Esophagus (tissue), 2 donors: ENCODE results near the gene PPP1R3G. TPM values are rescaled to one million over a fixed set of nuclear protein-coding genes. Genes with fewer than 3 reads are reported as not detected.
A peak's percentile ranks its signal among the peaks of the same experiment; 100 is the strongest.

Experiments used
- H3K27ac ChIP-seq, 2 donors: one replicate each; pipeline ENCODE4 v1.5.1; 2013; ENCODE audit warnings: low read depth in 2 of 2, mild to moderate bottlenecking in 2 of 2, inconsistent platforms in 1 of 2, low read length in 1 of 2, moderate library complexity in 1 of 2
- H3K27me3 ChIP-seq, 2 donors: one replicate each; pipeline ENCODE4 v1.6.1; 2013; ENCODE audit warnings: low read length in 2 of 2, control low read depth in 1 of 2, mild to moderate bottlenecking in 1 of 2; ENCODE audit not compliant: insufficient read depth in 2 of 2, control insufficient read depth in 1 of 2
- H3K36me3 ChIP-seq, 2 donors: one replicate each; pipeline ENCODE4 v1.6.1; 2013; ENCODE audit warnings: low read length in 1 of 2; ENCODE audit not compliant: control insufficient read depth in 2 of 2, insufficient read depth in 2 of 2
- H3K4me1 ChIP-seq, 2 donors: one replicate each; pipeline ENCODE4 v1.6.1; 2013; ENCODE audit warnings: low read length in 1 of 2; ENCODE audit not compliant: control insufficient read depth in 2 of 2, insufficient read depth in 2 of 2
- H3K4me3 ChIP-seq, 2 donors: one replicate each; pipeline ENCODE4 v1.5.1; 2013; ENCODE audit warnings: low read length in 2 of 2, mild to moderate bottlenecking in 2 of 2, low read depth in 1 of 2, moderate library complexity in 1 of 2
- H3K9me3 ChIP-seq, 2 donors: one replicate each; pipeline ENCODE4 v1.6.1; 2013; ENCODE audit warnings: mild to moderate bottlenecking in 2 of 2, low read depth in 1 of 2, low read length in 1 of 2, moderate library complexity in 1 of 2; ENCODE audit not compliant: control insufficient read depth in 2 of 2, insufficient read depth in 1 of 2
- WGBS, 2 donors: extraction: QIAGEN DNeasy Blood & Tissue Kit; methylation state at CpG; one replicate each; pipeline ENCODE4 v1.1.7; 2013; 5-methylcytosine and 5-hydroxymethylcytosine counted together
- polyA plus RNA-seq, 2 donors: library from polyadenylated mRNA; stranded (reverse); fragments of 200-250 nt; gene quantifications; one replicate each; pipeline ENCODE4 v1.2.3, GENCODE V29; 2013
- donor health status: healthy with polysubstance abuse.
- donor health status: Bipolar disorder and iron deficiency.

The PPP1R3G gene
- 1 to 10 TPM in 1 of 2 donors, under 1 TPM in 1; 0.92 to 2.2 TPM for polyA plus RNA-seq

DNA sequence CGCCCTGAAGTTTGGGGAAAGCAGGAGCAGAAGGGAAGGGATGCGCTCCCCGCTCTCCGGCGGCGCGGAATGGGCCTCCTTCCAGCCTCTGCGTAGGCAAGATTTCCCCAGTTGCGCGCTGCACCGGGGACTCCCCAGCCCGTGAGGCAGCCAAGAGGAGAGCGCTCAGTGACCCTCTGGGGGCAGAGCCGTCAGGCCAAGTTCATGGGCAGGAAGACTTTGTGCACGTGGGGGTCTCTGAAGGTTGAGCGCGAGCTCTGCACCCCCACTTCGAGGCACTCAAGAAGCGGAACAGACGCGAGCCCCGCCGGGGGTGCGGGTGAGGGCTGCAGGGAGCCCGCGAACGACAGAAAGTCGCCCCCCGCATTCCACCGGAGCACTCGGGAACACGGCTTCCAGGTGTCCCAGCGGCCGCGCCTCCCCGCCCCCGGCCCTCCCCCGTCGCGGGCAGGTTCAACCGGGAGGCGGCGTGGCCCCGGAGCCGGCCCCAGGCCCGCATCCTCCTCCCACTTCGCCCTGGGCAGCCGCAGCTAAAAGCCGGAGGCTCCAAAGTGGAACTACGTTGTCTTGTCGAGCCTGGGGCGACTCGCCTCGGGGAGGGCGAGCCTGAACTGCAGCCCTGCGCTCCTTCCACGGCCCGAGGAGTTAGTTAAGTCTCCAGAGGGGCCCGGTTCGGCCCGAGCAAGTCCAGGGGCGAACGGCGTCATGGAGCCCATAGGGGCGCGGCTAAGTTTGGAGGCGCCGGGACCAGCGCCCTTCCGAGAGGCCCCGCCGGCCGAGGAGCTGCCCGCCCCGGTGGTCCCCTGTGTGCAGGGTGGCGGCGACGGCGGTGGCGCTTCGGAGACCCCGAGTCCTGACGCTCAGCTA is at the start of gene PPP1R3G:
Gene PPP1R3G (plus strand): TSS at position 561 of the 867 bp plus-strand sequence. CDS start 145 bp downstream, at position 706.
- Histone ChIP-seq H3K4me1 (peaks cover 2 to 20% of the 10 kb centered on the region in 2 donors), H3K27me3 (no peaks in the 10 kb centered on the region), H3K27ac (peak within 1 kb of the TSS; percentile 45 to 75), H3K9me3 (peaks cover 0 to 6% of the 10 kb centered on the region in 2 donors), H3K36me3 (no peaks in the 10 kb centered on the region), H3K4me3 (peak within 1 kb of the TSS; percentile 55 to 60)
- 1% methylated on average over 67 to 83 of the region's 83 CpGs for WGBS, 2 donors

GRCh38 chr6:5036269-5036668 is 48.9 kb upstream of the PPP1R3G start:
- H3K4me1 ChIP-seq: peaks cover 0 to 3% of the 10 kb centered on the region in 2 donors
- no peaks in the 10 kb centered on the region for H3K9me3 ChIP-seq
- 66 to 71% methylated on average over 8 of the region's 8 CpGs for WGBS, 2 donors
- no peaks in the 10 kb centered on the region for H3K27me3 ChIP-seq
- H3K36me3 ChIP-seq: no peaks in the 10 kb centered on the region
- peak overlapping the region in 1 of 2 donors; percentile 68 for H3K27ac ChIP-seq
- H3K4me3 ChIP-seq: no peak overlapping the region

DNA sequence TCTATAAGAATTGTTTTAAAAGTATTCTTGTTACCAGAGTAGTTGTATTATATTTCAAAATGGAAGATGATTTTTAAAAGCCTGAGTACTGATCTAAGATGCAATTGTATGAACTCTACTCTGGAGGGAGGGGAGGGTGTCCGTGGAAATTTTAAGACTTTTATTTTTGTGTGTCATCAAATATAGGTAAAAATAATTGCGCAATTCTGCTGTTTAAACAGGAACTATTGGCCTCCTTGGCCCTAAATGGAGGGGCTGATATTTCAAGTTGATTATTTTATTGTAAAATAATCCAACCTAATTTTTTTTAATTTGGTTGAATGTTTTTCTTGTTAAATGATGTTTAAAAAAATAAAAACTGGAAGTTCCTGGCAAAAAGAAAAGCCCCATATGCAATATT is 43.2 kb upstream of the PPP1R3G start:
- Histone ChIP-seq H3K4me1 (no peaks in the 10 kb centered on the region), H3K27ac (no peak overlapping the region), H3K36me3 (no peaks in the 10 kb centered on the region), H3K9me3 (no peaks in the 10 kb centered on the region), H3K4me3 (no peak overlapping the region), H3K27me3 (no peaks in the 10 kb centered on the region)
- WGBS, 2 donors: 45 to 55% methylated on average over 2 of the region's 2 CpGs

- Histone ChIP-seq H3K4me3 (no peak overlapping the region), H3K36me3 (no peaks in the 10 kb centered on the region), H3K27me3 (no peaks in the 10 kb centered on the region), H3K27ac (no peak overlapping the region), H3K9me3 (no peaks in the 10 kb centered on the region), H3K4me1 (no peaks in the 10 kb centered on the region)
- WGBS, 2 donors: 92 to 94% methylated on average over 3 of the region's 3 CpGs
These were observed 42.7 kb upstream of the PPP1R3G start for GRCh38 chr6:5042436-5042835.

- Histone ChIP-seq H3K27ac (no peak overlapping the region), H3K4me1 (no peaks in the 10 kb centered on the region), H3K4me3 (no peak overlapping the region), H3K36me3 (no peaks in the 10 kb centered on the region), H3K27me3 (no peaks in the 10 kb centered on the region), H3K9me3 (no peaks in the 10 kb centered on the region)
- 76 to 89% methylated on average over 3 of the region's 3 CpGs for WGBS, 2 donors
These were observed 40.3 kb upstream of the PPP1R3G start for GRCh38 chr6:5044866-5045265.

GRCh38 chr6:5045416-5045815 is 39.7 kb upstream of the PPP1R3G start:
- no peaks in the 10 kb centered on the region for H3K9me3 ChIP-seq
- 67 to 72% methylated on average over 8 of the region's 8 CpGs for WGBS, 2 donors
- no peak overlapping the region for H3K27ac ChIP-seq
- H3K36me3 ChIP-seq: no peaks in the 10 kb centered on the region
- no peaks in the 10 kb centered on the region for H3K27me3 ChIP-seq
- H3K4me1 ChIP-seq: no peaks in the 10 kb centered on the region
- no peak overlapping the region for H3K4me3 ChIP-seq

DNA sequence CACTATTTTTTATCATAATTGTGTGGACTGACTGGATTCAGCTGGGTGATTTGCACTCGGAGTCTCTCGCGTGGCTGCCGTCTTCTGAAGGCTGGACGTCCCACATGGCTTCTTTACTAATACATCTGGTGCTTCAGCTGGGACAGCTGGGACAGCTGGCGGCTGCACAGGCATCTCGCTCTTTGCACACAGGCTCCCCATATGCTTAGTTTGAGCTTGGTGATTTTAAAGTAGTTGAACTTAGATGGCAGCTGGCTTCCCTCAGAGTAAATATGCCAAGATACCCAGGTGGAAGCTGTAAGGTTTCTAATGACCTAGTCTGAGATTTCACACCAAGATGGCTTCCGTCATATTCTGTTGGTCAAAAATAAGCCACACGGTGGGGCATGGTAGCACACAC is 38.7 kb upstream of the PPP1R3G start:
- WGBS, 2 donors: 79 to 89% methylated on average over 9 of the region's 9 CpGs

GRCh38 chr6:5050009-5050408 is 35.1 kb upstream of the PPP1R3G start:
- Histone ChIP-seq H3K4me1 (no peaks in the 10 kb centered on the region), H3K36me3 (no peaks in the 10 kb centered on the region), H3K9me3 (no peaks in the 10 kb centered on the region), H3K27ac (no peak overlapping the region), H3K27me3 (no peaks in the 10 kb centered on the region), H3K4me3 (no peak overlapping the region)
- WGBS, 2 donors: 93 to 95% methylated on average over 2 of the region's 2 CpGs

More for the DNA sequence above, 38.7 kb upstream of the PPP1R3G start:
- Histone ChIP-seq H3K9me3 (no peaks in the 10 kb centered on the region), H3K4me3 (no peak overlapping the region), H3K27ac (no peak overlapping the region), H3K4me1 (no peaks in the 10 kb centered on the region), H3K36me3 (no peaks in the 10 kb centered on the region), H3K27me3 (no peaks in the 10 kb centered on the region)

GRCh38 chr6:5051394-5051793 is 33.7 kb upstream of the PPP1R3G start:
- Histone ChIP-seq H3K4me3 (no peak overlapping the region), H3K36me3 (no peaks in the 10 kb centered on the region), H3K9me3 (no peaks in the 10 kb centered on the region), H3K27ac (no peak overlapping the region), H3K27me3 (no peaks in the 10 kb centered on the region), H3K4me1 (no peaks in the 10 kb centered on the region)
- WGBS, 2 donors: 70 to 81% methylated on average over 1 of the region's 1 CpG

DNA sequence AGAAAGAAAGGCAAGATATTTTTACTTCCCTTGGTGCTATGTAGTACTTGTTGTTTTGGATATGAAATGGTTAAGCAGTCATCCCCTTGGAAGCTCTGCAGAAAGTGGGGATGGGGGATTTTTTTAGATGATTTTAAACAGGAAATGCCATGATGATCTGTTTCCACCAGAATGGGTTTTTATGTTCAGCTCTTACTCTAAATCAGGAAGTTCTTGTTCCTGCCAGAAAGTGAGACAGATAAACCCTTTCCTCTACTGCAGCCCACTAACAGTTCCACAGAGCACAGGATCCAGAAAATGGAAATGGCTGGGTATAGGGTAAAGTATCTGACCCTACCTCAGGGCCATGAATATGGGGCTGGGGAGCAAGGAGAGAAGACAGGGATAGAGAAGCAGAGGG is 32.1 kb upstream of the PPP1R3G start:
- no peaks in the 10 kb centered on the region for H3K4me1 ChIP-seq
- no peaks in the 10 kb centered on the region for H3K27me3 ChIP-seq
- H3K27ac ChIP-seq: no peak overlapping the region
- H3K36me3 ChIP-seq: no peaks in the 10 kb centered on the region
- no peak overlapping the region for H3K4me3 ChIP-seq
- no peaks in the 10 kb centered on the region for H3K9me3 ChIP-seq
